Nephron (organoid): ENCODE results near the gene ALOXE3.

Experiments used
- H3K27ac Mint-ChIP-seq, 3 experiments: 2 replicates each; pipeline ENCODE4 v1.8.0; 2020; ENCODE audit warnings: mixed read lengths in 3 of 3, mild to moderate bottlenecking in 2 of 3, moderate library complexity in 1 of 3
- H3K27me3 Mint-ChIP-seq: 2 replicates; pipeline ENCODE4 v1.8.0; 2021; ENCODE audit warnings: low read depth, mild to moderate bottlenecking, moderate library complexity, mixed read lengths
- H3K36me3 Mint-ChIP-seq: 2 replicates; pipeline ENCODE4 v1.8.0; 2020; ENCODE audit warnings: low read depth, mixed read lengths
- H3K4me1 Mint-ChIP-seq: 2 replicates; pipeline ENCODE4 v1.8.0; 2020; ENCODE audit warnings: mixed read lengths
- H3K4me3 Mint-ChIP-seq, 3 experiments: 2 replicates each; pipeline ENCODE4 v1.8.0; 2020; ENCODE audit warnings: mild to moderate bottlenecking in 3 of 3, mixed read lengths in 3 of 3, moderate library complexity in 2 of 3
- H3K9me3 Mint-ChIP-seq: 2 replicates; pipeline ENCODE4 v1.8.0; 2020; ENCODE audit warnings: mixed read lengths
- CTCF ChIP-seq, 3 experiments: fragments of 200-600 bp; sonication (generic); IDR thresholded peaks; one replicate each; pipeline ENCODE4 v1.5.0; 2021; ENCODE audit warnings: antibody characterized with exemption in 3 of 3; ENCODE audit not compliant: unreplicated experiment in 3 of 3

The ALOXE3 gene

GRCh38 chr17:8152112-8152775, 33.9 kb upstream of the ALOXE3 start, which contains the start of gene PER1:
PER1 (minus strand) TSS chr17:8152404; CDS start chr17:8150706, 1,698 bp downstream.
- TF ChIP-seq CTCF (IDR thresholded peaks at IDR 0.05; ENCODE audit: unreplicated experiment in 3 of 3), result no peak
- Mint-ChIP-seq H3K27ac (peak within 1 kb of the TSS in 2 of 3 experiments; percentile 98 to 100), H3K4me1 (peaks cover 6% of the 10 kb centered on the region), H3K4me3 (peak within 1 kb of the TSS; percentile 91 to 95 (median 93)), H3K9me3 (no peaks in the 10 kb centered on the region), H3K36me3 (peaks cover 14% of the 10 kb centered on the region), H3K27me3 (no peaks in the 10 kb centered on the region)

- TF ChIP-seq CTCF (IDR thresholded peaks at IDR 0.05; ENCODE audit: unreplicated experiment in 3 of 3), result no peak
- Mint-ChIP-seq H3K27me3 (no peaks in the 10 kb centered on the region), H3K4me1 (peaks cover 6% of the 10 kb centered on the region), H3K36me3 (peaks cover 18% of the 10 kb centered on the region), H3K9me3 (no peaks in the 10 kb centered on the region), H3K27ac (peak overlapping the region in 2 of 3 experiments; percentile 89 to 97), H3K4me3 (peak overlapping the region; percentile 91 to 95 (median 93))
Observed at GRCh38 chr17:8151641-8152111, 33.4 kb upstream of the ALOXE3 start.

GRCh38 chr17:8151120-8151640, 32.9 kb upstream of the ALOXE3 start:
- Mint-ChIP-seq H3K36me3 (peaks cover 23% of the 10 kb centered on the region), H3K27ac (peak overlapping the region in 2 of 3 experiments; percentile 89 to 97), H3K27me3 (no peaks in the 10 kb centered on the region), H3K4me3 (peak overlapping the region; percentile 91 to 95 (median 93)), H3K4me1 (peaks cover 6% of the 10 kb centered on the region), H3K9me3 (no peaks in the 10 kb centered on the region)
- no peak for TF ChIP-seq CTCF (IDR thresholded peaks at IDR 0.05; ENCODE audit: unreplicated experiment in 3 of 3)

- Mint-ChIP-seq H3K27ac (peak overlapping the region in 2 of 3 experiments; percentile 62 to 89), H3K27me3 (no peaks in the 10 kb centered on the region), H3K4me1 (peaks cover 6% of the 10 kb centered on the region), H3K36me3 (peaks cover 27% of the 10 kb centered on the region), H3K9me3 (no peaks in the 10 kb centered on the region), H3K4me3 (peak overlapping the region; percentile 91 to 95 (median 93))
- TF ChIP-seq CTCF (IDR thresholded peaks at IDR 0.05; ENCODE audit: unreplicated experiment in 3 of 3), result no peak
Observed at GRCh38 chr17:8150194-8151119, 32.1 kb upstream of the ALOXE3 start.

- no peaks in the 10 kb centered on the region for H3K27me3 Mint-ChIP-seq
- peak overlapping the region; percentile 44 to 93 (median 54) for H3K4me3 Mint-ChIP-seq
- peaks cover 27% of the 10 kb centered on the region for H3K36me3 Mint-ChIP-seq
- no peaks in the 10 kb centered on the region for H3K9me3 Mint-ChIP-seq
- H3K27ac Mint-ChIP-seq, result no peak overlapping the region
- TF ChIP-seq CTCF (IDR thresholded peaks at IDR 0.05; ENCODE audit: unreplicated experiment in 3 of 3), result no peak
- peaks cover 6% of the 10 kb centered on the region for H3K4me1 Mint-ChIP-seq
Observed at GRCh38 chr17:8149419-8150193, 31.3 kb upstream of the ALOXE3 start.
